ENCODE measurements around the gene PPP1R37. TPM values are rescaled to one million over a fixed set of nuclear protein-coding genes. Genes with fewer than 3 reads are reported as not detected.

PPP1R37 gene
- polyA plus RNA-seq, 1 donor from 2014 or later, result 53.7 TPM

GRCh38 chr19:45158503-45159209, 65.7 kb downstream of the PPP1R37 start:
- H3K36me3 ChIP-seq (ENCODE audit: insufficient read depth, low read length), result no peaks in the 10 kb centered on the region
- H3K9me3 ChIP-seq (ENCODE audit: low read length), result no peaks in the 10 kb centered on the region
- H4K20me1 ChIP-seq (ENCODE audit: insufficient read depth), result no peaks in the 10 kb centered on the region
- H3K9me2 ChIP-seq (ENCODE audit: insufficient read depth, low read length), result no peaks in the 10 kb centered on the region
- H3K79me2 ChIP-seq (replicated peaks; ENCODE audit: insufficient read depth, low read length), result no peaks in the 10 kb centered on the region
- peaks cover 8% of the 10 kb centered on the region for H3K27me3 ChIP-seq (ENCODE audit: insufficient read depth, low read depth, low read length)
- no peak overlapping the region for H3K9ac ChIP-seq (ENCODE audit: low read length)
- H3K4me3 ChIP-seq (ENCODE audit: low read length), result no peak overlapping the region
- no peaks in the 10 kb centered on the region for H3F3A ChIP-seq (ENCODE audit: insufficient read depth, low read length, poor library complexity, severe bottlenecking)
- H3K27ac ChIP-seq (ENCODE audit: low read length), result no peak overlapping the region
- TF ChIP-seq POLR2AphosphoS5 (IDR thresholded peaks at IDR 0.05) (no peak), EZH2 (IDR thresholded peaks at IDR 0.05; ENCODE audit: borderline replicate concordance, insufficient read depth, low read length, poor library complexity, severe bottlenecking) (no peak), EP300 (conservative IDR thresholded peaks at IDR 0.05; ENCODE audit: poor library complexity, severe bottlenecking) (no peak)
- no peak overlapping the region for H3K4me2 ChIP-seq (ENCODE audit: low read length)
- no peak overlapping the region for H2AFZ ChIP-seq (ENCODE audit: low read depth, low read length)

- no peak overlapping the region for H3K4me2 ChIP-seq (ENCODE audit: low read length)
- no peak overlapping the region for H2AFZ ChIP-seq (ENCODE audit: low read depth, low read length)
- H3K9ac ChIP-seq (ENCODE audit: low read length), result no peak overlapping the region
- no peaks in the 10 kb centered on the region for H3K36me3 ChIP-seq (ENCODE audit: insufficient read depth, low read length)
- H3K27ac ChIP-seq (ENCODE audit: low read length), result no peak overlapping the region
- no peak for TF ChIP-seq SMC3 (conservative IDR thresholded peaks at IDR 0.05; ENCODE audit: poor library complexity)
- H3F3A ChIP-seq (ENCODE audit: insufficient read depth, low read length, poor library complexity, severe bottlenecking), result no peaks in the 10 kb centered on the region
- no peaks in the 10 kb centered on the region for H3K9me2 ChIP-seq (ENCODE audit: insufficient read depth, low read length)
- peaks cover 1% of the 10 kb centered on the region for H3K27me3 ChIP-seq (ENCODE audit: insufficient read depth, low read depth, low read length)
- no peaks in the 10 kb centered on the region for H4K20me1 ChIP-seq (ENCODE audit: insufficient read depth)
- H3K4me3 ChIP-seq (ENCODE audit: low read length), result no peak overlapping the region
- no peaks in the 10 kb centered on the region for H3K79me2 ChIP-seq (replicated peaks; ENCODE audit: insufficient read depth, low read length)
- H3K9me3 ChIP-seq (ENCODE audit: low read length), result no peaks in the 10 kb centered on the region
Observed at GRCh38 chr19:45159210-45159970, 66.4 kb downstream of the PPP1R37 start.

- no peak for TF ChIP-seq SMC3 (conservative IDR thresholded peaks at IDR 0.05; ENCODE audit: poor library complexity)
- no peak for TF ChIP-seq TAF1 (IDR thresholded peaks at IDR 0.05; ENCODE audit: low read depth)
- no peak for TF ChIP-seq REST (IDR thresholded peaks at IDR 0.05; ENCODE audit: borderline replicate concordance)
- no peak for TF ChIP-seq POLR2AphosphoS5 (IDR thresholded peaks at IDR 0.05)
- no peak for TF ChIP-seq EP300 (conservative IDR thresholded peaks at IDR 0.05; ENCODE audit: poor library complexity, severe bottlenecking)
- no peak for TF ChIP-seq CTCF (IDR thresholded peaks at IDR 0.05; ENCODE audit: poor library complexity, severe bottlenecking)
- no peak for TF ChIP-seq RAD21 (conservative IDR thresholded peaks at IDR 0.05)
- no peak for TF ChIP-seq EZH2 (IDR thresholded peaks at IDR 0.05; ENCODE audit: borderline replicate concordance, insufficient read depth, low read length, poor library complexity, severe bottlenecking)
- TF ChIP-seq MXI1 (conservative IDR thresholded peaks at IDR 0.05; ENCODE audit: poor library complexity, severe bottlenecking), result no peak
- Histone ChIP-seq H3K9ac (ENCODE audit: low read length) (no peak overlapping the region), H3K4me2 (ENCODE audit: low read length) (no peak overlapping the region), H3K9me3 (ENCODE audit: low read length) (no peaks in the 10 kb centered on the region), H3K9me2 (ENCODE audit: insufficient read depth, low read length) (no peaks in the 10 kb centered on the region), H3F3A (ENCODE audit: insufficient read depth, low read length, poor library complexity, severe bottlenecking) (no peaks in the 10 kb centered on the region), H3K36me3 (ENCODE audit: insufficient read depth, low read length) (no peaks in the 10 kb centered on the region), H2AFZ (ENCODE audit: low read depth, low read length) (no peak overlapping the region), H3K79me2 (replicated peaks; ENCODE audit: insufficient read depth, low read length) (no peaks in the 10 kb centered on the region), H3K27ac (ENCODE audit: low read length) (no peak overlapping the region), H4K20me1 (ENCODE audit: insufficient read depth) (no peaks in the 10 kb centered on the region), H3K4me3 (ENCODE audit: low read length) (no peak overlapping the region), H3K27me3 (ENCODE audit: insufficient read depth, low read depth, low read length) (no peaks in the 10 kb centered on the region)
Observed at GRCh38 chr19:45159971-45160324, 67.0 kb downstream of the PPP1R37 start.
